ENCODE measurements around the gene PRKCA.

The PRKCA gene

GRCh38 chr17:66437476-66438026 lies 135.1 kb downstream of the PRKCA start:
- H3K27me3 Mint-ChIP-seq, result no peaks in the 10 kb centered on the region
- peak overlapping the region; percentile 71 for H3K27ac Mint-ChIP-seq
- H3K4me1 Mint-ChIP-seq (ENCODE audit: low read depth), result peaks cover 48% of the 10 kb centered on the region
- no peak for DNase-seq
- peak overlapping the region; percentile 26 for H3K4me3 Mint-ChIP-seq
- H3K9me3 Mint-ChIP-seq, result peaks cover 6% of the 10 kb centered on the region
- H3K36me3 Mint-ChIP-seq (ENCODE audit: low read depth), result peaks cover 34% of the 10 kb centered on the region

- no peaks in the 10 kb centered on the region for H3K27me3 Mint-ChIP-seq
- H3K9me3 Mint-ChIP-seq, result peaks cover 6% of the 10 kb centered on the region
- peak overlapping the region; percentile 71 for H3K27ac Mint-ChIP-seq
- H3K36me3 Mint-ChIP-seq (ENCODE audit: low read depth), result peaks cover 40% of the 10 kb centered on the region
- no peak for DNase-seq
- peaks cover 49% of the 10 kb centered on the region for H3K4me1 Mint-ChIP-seq (ENCODE audit: low read depth)
- no peak overlapping the region for H3K4me3 Mint-ChIP-seq
Measured at GRCh38 chr17:66438101-66438500, 135.7 kb downstream of the PRKCA start.

- Mint-ChIP-seq H3K36me3 (ENCODE audit: low read depth) (peaks cover 68% of the 10 kb centered on the region), H3K27me3 (no peaks in the 10 kb centered on the region), H3K27ac (peak overlapping the region; percentile 52), H3K4me1 (ENCODE audit: low read depth) (peaks cover 73% of the 10 kb centered on the region), H3K9me3 (peaks cover 6% of the 10 kb centered on the region), H3K4me3 (no peak overlapping the region)
- no peak for DNase-seq
Measured at GRCh38 chr17:66441101-66441661, 138.8 kb downstream of the PRKCA start.

- no peak for DNase-seq
- Mint-ChIP-seq H3K9me3 (peaks cover 4% of the 10 kb centered on the region), H3K4me1 (ENCODE audit: low read depth) (peaks cover 86% of the 10 kb centered on the region), H3K27ac (peak overlapping the region; percentile 65), H3K27me3 (no peaks in the 10 kb centered on the region), H3K4me3 (no peak overlapping the region), H3K36me3 (ENCODE audit: low read depth) (peaks cover 79% of the 10 kb centered on the region)
Measured at GRCh38 chr17:66443166-66443565, 140.8 kb downstream of the PRKCA start.

- Mint-ChIP-seq H3K27me3 (no peaks in the 10 kb centered on the region), H3K36me3 (ENCODE audit: low read depth) (peaks cover 75% of the 10 kb centered on the region), H3K4me3 (no peak overlapping the region), H3K4me1 (ENCODE audit: low read depth) (peaks cover 84% of the 10 kb centered on the region), H3K27ac (peak overlapping the region; percentile 65), H3K9me3 (no peaks in the 10 kb centered on the region)
- no peak for DNase-seq
Measured at GRCh38 chr17:66443606-66444005, 141.2 kb downstream of the PRKCA start.

- Mint-ChIP-seq H3K27ac (no peak overlapping the region), H3K9me3 (no peaks in the 10 kb centered on the region), H3K4me1 (ENCODE audit: low read depth) (peaks cover 83% of the 10 kb centered on the region)
Measured at GRCh38 chr17:66444031-66444430, 141.6 kb downstream of the PRKCA start.

GRCh38 chr17:66445229-66445628 lies 142.8 kb downstream of the PRKCA start:
- peaks cover 84% of the 10 kb centered on the region for H3K4me1 Mint-ChIP-seq (ENCODE audit: low read depth)
- H3K27me3 Mint-ChIP-seq, result no peaks in the 10 kb centered on the region
- H3K4me3 Mint-ChIP-seq, result no peak overlapping the region
- peaks cover 67% of the 10 kb centered on the region for H3K36me3 Mint-ChIP-seq (ENCODE audit: low read depth)
- no peak for DNase-seq
- H3K27ac Mint-ChIP-seq, result no peak overlapping the region
- no peaks in the 10 kb centered on the region for H3K9me3 Mint-ChIP-seq

More at GRCh38 chr17:66444031-66444430, 141.6 kb downstream of the PRKCA start:
- Mint-ChIP-seq H3K4me3 (no peak overlapping the region), H3K27me3 (no peaks in the 10 kb centered on the region), H3K36me3 (ENCODE audit: low read depth) (peaks cover 70% of the 10 kb centered on the region)
- DNase-seq, result no peak

GRCh38 chr17:66446419-66446818 lies 144.0 kb downstream of the PRKCA start:
- DNase-seq, result no peak
- no peak overlapping the region for H3K4me3 Mint-ChIP-seq
- no peaks in the 10 kb centered on the region for H3K9me3 Mint-ChIP-seq
- H3K27ac Mint-ChIP-seq, result peak overlapping the region; percentile 56
- H3K4me1 Mint-ChIP-seq (ENCODE audit: low read depth), result peaks cover 85% of the 10 kb centered on the region
- peaks cover 62% of the 10 kb centered on the region for H3K36me3 Mint-ChIP-seq (ENCODE audit: low read depth)
- H3K27me3 Mint-ChIP-seq, result no peaks in the 10 kb centered on the region

GRCh38 chr17:66447159-66447558 lies 144.7 kb downstream of the PRKCA start:
- H3K27me3 Mint-ChIP-seq, result no peaks in the 10 kb centered on the region
- no peaks in the 10 kb centered on the region for H3K9me3 Mint-ChIP-seq
- H3K4me3 Mint-ChIP-seq, result no peak overlapping the region
- no peak for DNase-seq
- peaks cover 61% of the 10 kb centered on the region for H3K36me3 Mint-ChIP-seq (ENCODE audit: low read depth)
- peaks cover 89% of the 10 kb centered on the region for H3K4me1 Mint-ChIP-seq (ENCODE audit: low read depth)
- peak overlapping the region; percentile 56 for H3K27ac Mint-ChIP-seq

GRCh38 chr17:66448026-66448639 lies 145.7 kb downstream of the PRKCA start:
- peak overlapping the region; percentile 46 for H3K27ac Mint-ChIP-seq
- no peak for DNase-seq
- no peaks in the 10 kb centered on the region for H3K27me3 Mint-ChIP-seq
- no peak overlapping the region for H3K4me3 Mint-ChIP-seq
- peaks cover 58% of the 10 kb centered on the region for H3K36me3 Mint-ChIP-seq (ENCODE audit: low read depth)
- H3K9me3 Mint-ChIP-seq, result no peaks in the 10 kb centered on the region
- H3K4me1 Mint-ChIP-seq (ENCODE audit: low read depth), result peaks cover 82% of the 10 kb centered on the region

- Mint-ChIP-seq H3K4me1 (ENCODE audit: low read depth) (peaks cover 77% of the 10 kb centered on the region), H3K27ac (peak overlapping the region; percentile 86), H3K9me3 (no peaks in the 10 kb centered on the region), H3K4me3 (no peak overlapping the region), H3K36me3 (ENCODE audit: low read depth) (peaks cover 56% of the 10 kb centered on the region), H3K27me3 (no peaks in the 10 kb centered on the region)
- no peak for DNase-seq
Measured at GRCh38 chr17:66449418-66449977, 147.1 kb downstream of the PRKCA start.

- no peak overlapping the region for H3K4me3 Mint-ChIP-seq
- DNase-seq, result no peak
- peaks cover 70% of the 10 kb centered on the region for H3K4me1 Mint-ChIP-seq (ENCODE audit: low read depth)
- no peaks in the 10 kb centered on the region for H3K27me3 Mint-ChIP-seq
- peak overlapping the region; percentile 86 for H3K27ac Mint-ChIP-seq
- H3K9me3 Mint-ChIP-seq, result no peaks in the 10 kb centered on the region
- H3K36me3 Mint-ChIP-seq (ENCODE audit: low read depth), result peaks cover 56% of the 10 kb centered on the region
Measured at GRCh38 chr17:66450008-66450851, 147.8 kb downstream of the PRKCA start.

GRCh38 chr17:66450852-66451158 lies 148.4 kb downstream of the PRKCA start:
- peaks cover 58% of the 10 kb centered on the region for H3K36me3 Mint-ChIP-seq (ENCODE audit: low read depth)
- peaks cover 3% of the 10 kb centered on the region for H3K9me3 Mint-ChIP-seq
- peak overlapping the region; percentile 86 for H3K27ac Mint-ChIP-seq
- H3K4me1 Mint-ChIP-seq (ENCODE audit: low read depth), result peaks cover 64% of the 10 kb centered on the region
- no peaks in the 10 kb centered on the region for H3K27me3 Mint-ChIP-seq
- no peak overlapping the region for H3K4me3 Mint-ChIP-seq
- no peak for DNase-seq

- no peak for DNase-seq
- no peaks in the 10 kb centered on the region for H3K27me3 Mint-ChIP-seq
- no peak overlapping the region for H3K27ac Mint-ChIP-seq
- H3K36me3 Mint-ChIP-seq (ENCODE audit: low read depth), result peaks cover 59% of the 10 kb centered on the region
- H3K4me3 Mint-ChIP-seq, result no peak overlapping the region
- H3K9me3 Mint-ChIP-seq, result peaks cover 8% of the 10 kb centered on the region
- H3K4me1 Mint-ChIP-seq (ENCODE audit: low read depth), result peaks cover 57% of the 10 kb centered on the region
Measured at GRCh38 chr17:66451188-66452149, 149.1 kb downstream of the PRKCA start.

All from activated T-cell treated with anti-CD3 and anti-CD28 coated beads, Interleukin-2, amount 50 U/mL, for 24 hours (primary cell).